GM19467 (cell line): Measurements from ENCODE around the gene HOXC10.

Source experiments
- ATAC-seq: cut with Tn5 transposase; IDR thresholded peaks from one replicate; pipeline ENCODE4 v1.9.1; 2021; ENCODE audit warnings: mild to moderate bottlenecking, moderate library complexity; ENCODE audit not compliant: unreplicated experiment

The HOXC10 gene

GRCh38 chr12:53984901-53985691 lies at the start of gene HOXC10:
HOXC10 (plus strand) TSS chr12:53985146; CDS start chr12:53985260, 114 bp downstream.
- no peak for ATAC-seq

- no peak for ATAC-seq
Measured at GRCh38 chr12:53935383-53936341, 49.3 kb upstream of the HOXC10 start.

- ATAC-seq, result no peak
Measured at GRCh38 chr12:53937099-53937498, 47.8 kb upstream of the HOXC10 start.

GRCh38 chr12:53937596-53938325 lies 47.2 kb upstream of the HOXC10 start:
- no peak for ATAC-seq

- ATAC-seq, result no peak
Measured at GRCh38 chr12:53938326-53939140, 46.4 kb upstream of the HOXC10 start, which contains the start of gene HOXC13. HOXC13 (plus strand) TSS chr12:53938831; CDS start chr12:53938907, 76 bp downstream.

GRCh38 chr12:53939141-53940108 lies 45.5 kb upstream of the HOXC10 start:
- ATAC-seq, result no peak

GRCh38 chr12:53940443-53941014 lies 44.4 kb upstream of the HOXC10 start:
- ATAC-seq, result no peak

GRCh38 chr12:53941187-53941586 lies 43.8 kb upstream of the HOXC10 start:
- no peak for ATAC-seq

- ATAC-seq, result no peak
Measured at GRCh38 chr12:53941750-53942149, 43.2 kb upstream of the HOXC10 start.

- ATAC-seq, result no peak
Measured at GRCh38 chr12:53942467-53942997, 42.4 kb upstream of the HOXC10 start.

- ATAC-seq, result no peak
Measured at GRCh38 chr12:53944209-53944608, 40.7 kb upstream of the HOXC10 start.

GRCh38 chr12:53944907-53945847 lies 39.8 kb upstream of the HOXC10 start:
- no peak for ATAC-seq

- ATAC-seq, result no peak
Measured at GRCh38 chr12:53947743-53948142, 37.2 kb upstream of the HOXC10 start.

- no peak for ATAC-seq
Measured at GRCh38 chr12:53948650-53949593, 36.0 kb upstream of the HOXC10 start.

- no peak for ATAC-seq
Measured at GRCh38 chr12:53949631-53950436, 35.1 kb upstream of the HOXC10 start.
